Calu3 (cell line): ENCODE data around the gene TULP3. TPM values are rescaled to one million over a fixed set of nuclear protein-coding genes. Genes with fewer than 3 reads are reported as not detected.

Experiments used
- Bru-seq: library from RNA; stranded (reverse); fragments of 400-500 nt; gene quantifications from one replicate; lab custom pipeline; 2021; lab: Mats Ljungman, UMichigan
- BruChase-seq, 2 experiments: library from RNA; stranded (reverse); fragments of 400-500 nt; gene quantifications; one replicate each; lab custom pipeline; 2021; lab: Mats Ljungman, UMichigan
- BruUV-seq: library from RNA; stranded (reverse); fragments of 400-500 nt; replicated peaks from 2 replicates; lab custom pipeline; 2021; lab: Mats Ljungman, UMichigan
- CTCF ChIA-PET: fragments of 300-600 bp; sonication (Branson Sonifier 250); formaldehyde crosslinking; loops from one replicate; lab custom pipeline; 2022; ENCODE audit warnings: antibody characterized with exemption; lab: Charles Lee
- DNase-seq: peaks from one replicate; pipeline ENCODE4 v3.0.0; 2022
- H3K27ac Mint-ChIP-seq: one replicate; pipeline ENCODE4 v1.8.0; 2022; ENCODE audit warnings: mixed read lengths; ENCODE audit not compliant: unreplicated experiment
- H3K27me3 Mint-ChIP-seq: one replicate; pipeline ENCODE4 v1.8.0; 2022; ENCODE audit warnings: mixed read lengths; ENCODE audit not compliant: unreplicated experiment
- H3K36me3 Mint-ChIP-seq: one replicate; pipeline ENCODE4 v1.8.0; 2022; ENCODE audit warnings: mild to moderate bottlenecking, moderate library complexity, mixed read lengths; ENCODE audit not compliant: insufficient read depth, unreplicated experiment
- H3K4me1 Mint-ChIP-seq: one replicate; pipeline ENCODE4 v1.8.0; 2022; ENCODE audit warnings: mild to moderate bottlenecking, low read depth, mixed read lengths; ENCODE audit not compliant: unreplicated experiment
- H3K4me3 Mint-ChIP-seq: one replicate; pipeline ENCODE4 v1.8.0; 2022; ENCODE audit warnings: mild to moderate bottlenecking, low read depth, moderate library complexity, mixed read lengths; ENCODE audit not compliant: unreplicated experiment
- H3K9me3 Mint-ChIP-seq: one replicate; pipeline ENCODE4 v1.8.0; 2022; ENCODE audit warnings: low read depth, mixed read lengths; ENCODE audit not compliant: unreplicated experiment
- CTCF ChIP-seq: fragments of 200-600 bp; IDR thresholded peaks from one replicate; pipeline ENCODE4 v1.8.0; 2022; ENCODE audit warnings: antibody characterized with exemption; ENCODE audit not compliant: unreplicated experiment
- intact Hi-C: fragments of 100-400 bp; cut with micrococcal nuclease; formaldehyde crosslinking; loops from one replicate; pipeline ENCODE4 v1.10.0; 2022; ENCODE audit not compliant: unreplicated experiment
- long read RNA-seq: library from polyadenylated mRNA; stranded (forward); transcript quantifications from one replicate; pipeline ENCODE4 v2.0.0, GENCODE V29; 2022
- total RNA-seq: library from RNA; stranded (reverse); gene quantifications from 2 replicates; pipeline ENCODE4 v1.2.3, GENCODE V29; 2022

Gene TULP3
- total RNA-seq (19.7 and 21.6 TPM in 2 replicates), Bru-seq, nascent RNA (percentile 66 among the genes with signal in this experiment), BruChase-seq, experiment 1, labeled RNA remaining after a 6-hour chase (percentile 64 among the genes with signal in this experiment), BruChase-seq, experiment 2, labeled RNA remaining after a 2-hour chase (percentile 75 among the genes with signal in this experiment)
- long read RNA-seq, transcript TULP3-202 (11 exons, 3,076 nt) = major isoform, 5 of 12 reads
- long read RNA-seq, partial matches to known transcripts = 1 of 12 reads
- long read RNA-seq, other reads (novel, unspliced or antisense) = 6 of 12 reads

GRCh38 chr12:2890388-2891239, at the start of gene TULP3:
Gene TULP3 (plus strand): TSS chr12:2890891. CDS start chr12:2890948, 57 bp downstream.
- H3K27ac Mint-ChIP-seq = peak within 1 kb of the TSS; percentile 95
- CTCF ChIA-PET = interaction anchor here (0.8 to 1.4 kb wide), 5 partner anchors 13 to 54 kb away, joined by 3 to 8 read pairs (median 3); partner anchors contain the start of genes FOXM1 and RHNO1
- no peaks in the 10 kb centered on the region for H3K27me3 Mint-ChIP-seq
- H3K4me3 Mint-ChIP-seq = peak within 1 kb of the TSS; percentile 93
- peak; percentile 98 for DNase-seq
- peaks cover 49% of the 10 kb centered on the region for H3K36me3 Mint-ChIP-seq
- intact Hi-C loops = loop anchor here (10.0 kb wide), 2 partner anchors 54 to 154 kb away; no protein-coding TSS in a partner anchor
- H3K9me3 Mint-ChIP-seq = no peaks in the 10 kb centered on the region
- TF ChIP-seq CTCF = no peak
- H3K4me1 Mint-ChIP-seq = peaks cover 21% of the 10 kb centered on the region
- BruUV-seq = TSS peak; percentile 80

GRCh38 chr12:2841056-2841650, 49.5 kb upstream of the TULP3 start:
- CTCF ChIA-PET = interaction anchor here (0.6 kb wide), 1 partner anchor 99 kb away, joined by 7 read pairs; no protein-coding TSS in a partner anchor
- Mint-ChIP-seq H3K4me1 (no peaks in the 10 kb centered on the region), H3K27me3 (no peaks in the 10 kb centered on the region), H3K27ac (no peak overlapping the region), H3K36me3 (peaks cover 14% of the 10 kb centered on the region), H3K4me3 (no peak overlapping the region), H3K9me3 (no peaks in the 10 kb centered on the region)
- TF ChIP-seq CTCF = no peak
- no peak for DNase-seq
- intact Hi-C loops = no loop called here
- no TSS peak for BruUV-seq

- Mint-ChIP-seq H3K4me1 (no peaks in the 10 kb centered on the region), H3K9me3 (no peaks in the 10 kb centered on the region), H3K27me3 (no peaks in the 10 kb centered on the region), H3K36me3 (peaks cover 14% of the 10 kb centered on the region), H3K4me3 (no peak overlapping the region), H3K27ac (no peak overlapping the region)
- no peak for TF ChIP-seq CTCF
- intact Hi-C loops = no loop called here
- no TSS peak for BruUV-seq
- no peak for DNase-seq
- CTCF ChIA-PET = interaction anchor here (0.6 kb wide), 1 partner anchor 217 kb away, joined by 3 read pairs; no protein-coding TSS in a partner anchor
These were observed 47.7 kb upstream of the TULP3 start for GRCh38 chr12:2842948-2843347.

GRCh38 chr12:2844786-2845185, 45.9 kb upstream of the TULP3 start:
- intact Hi-C loops = no loop called here
- no peak for TF ChIP-seq CTCF
- CTCF ChIA-PET = no interaction called here
- BruUV-seq = no TSS peak
- Mint-ChIP-seq H3K4me1 (peaks cover 9% of the 10 kb centered on the region), H3K36me3 (peaks cover 22% of the 10 kb centered on the region), H3K9me3 (no peaks in the 10 kb centered on the region), H3K27me3 (no peaks in the 10 kb centered on the region), H3K27ac (no peak overlapping the region), H3K4me3 (no peak overlapping the region)
- DNase-seq = no peak
